NCI-H146 treated with DMSO at 0.1 percent for 48 hours (cell line): ENCODE results near the gene PHRF1.
A peak's percentile ranks its signal among the peaks of the same experiment; 100 is the strongest.

ENCODE experiments used
- DNase-seq: peaks from one replicate; lab custom pipeline; 2025; ENCODE audit not compliant: unreplicated experiment; lab: John Stamatoyannopoulos, UW

The PHRF1 gene

GRCh38 chr11:537622-538430 is 38.4 kb upstream of the PHRF1 start:
- DNase-seq, result no peak

GRCh38 chr11:538431-539051 is 37.7 kb upstream of the PHRF1 start:
- DNase-seq, result no peak

DNA sequence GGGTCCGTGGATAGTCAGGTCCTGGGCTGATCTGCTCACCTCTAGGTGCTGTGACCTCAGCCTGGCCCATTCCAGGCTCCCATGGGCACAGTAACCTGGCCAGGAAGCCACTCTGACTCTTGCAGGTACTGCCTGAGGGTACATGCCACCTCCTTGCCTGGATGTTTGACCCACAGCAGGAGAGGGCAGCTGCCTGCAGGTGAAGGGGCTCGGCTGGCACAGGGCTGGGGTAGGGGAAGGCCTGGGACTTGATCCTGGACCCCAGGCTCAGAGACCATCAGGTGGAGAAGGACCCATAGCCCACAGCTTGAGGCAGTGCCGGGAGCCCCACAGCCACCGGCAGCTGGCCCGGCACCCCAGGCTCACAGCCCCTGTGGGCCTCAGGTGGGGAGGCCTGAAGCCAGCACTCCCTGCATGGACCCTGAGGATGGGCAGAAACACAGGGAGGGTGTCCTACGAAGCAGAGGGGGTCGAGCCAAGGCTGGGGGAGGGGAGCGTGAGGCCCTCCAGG is 36.2 kb upstream of the PHRF1 start:
- no peak for DNase-seq

GRCh38 chr11:540583-541432 is 35.5 kb upstream of the PHRF1 start:
- DNase-seq, result no peak

DNA sequence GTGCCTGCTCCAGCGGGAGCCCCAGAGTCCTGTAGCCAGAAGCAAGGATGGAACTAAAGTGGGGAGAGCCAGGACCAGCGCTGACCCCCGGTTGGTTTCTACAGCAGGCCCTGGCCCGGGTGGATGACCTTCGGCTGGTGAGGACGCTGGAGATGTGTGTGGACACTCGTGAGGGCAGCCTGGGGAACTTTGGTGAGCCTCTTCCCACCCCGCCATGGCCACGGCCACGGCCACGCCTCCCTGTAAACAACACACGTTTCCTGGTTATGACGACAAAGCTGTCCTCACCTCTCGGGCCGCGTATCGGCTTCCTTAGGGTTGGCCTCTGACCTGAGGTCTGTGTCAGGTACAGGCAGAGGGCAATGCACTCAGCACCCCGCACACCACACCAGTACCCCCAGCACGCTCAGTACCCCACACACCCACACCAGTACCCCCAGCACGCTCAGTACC is 34.8 kb upstream of the PHRF1 start:
- DNase-seq, result no peak

- DNase-seq, result no peak
Observed at GRCh38 chr11:544817-545166, 31.5 kb upstream of the PHRF1 start.

- no peak for DNase-seq
Observed at GRCh38 chr11:545171-545570, 31.1 kb upstream of the PHRF1 start.

DNA sequence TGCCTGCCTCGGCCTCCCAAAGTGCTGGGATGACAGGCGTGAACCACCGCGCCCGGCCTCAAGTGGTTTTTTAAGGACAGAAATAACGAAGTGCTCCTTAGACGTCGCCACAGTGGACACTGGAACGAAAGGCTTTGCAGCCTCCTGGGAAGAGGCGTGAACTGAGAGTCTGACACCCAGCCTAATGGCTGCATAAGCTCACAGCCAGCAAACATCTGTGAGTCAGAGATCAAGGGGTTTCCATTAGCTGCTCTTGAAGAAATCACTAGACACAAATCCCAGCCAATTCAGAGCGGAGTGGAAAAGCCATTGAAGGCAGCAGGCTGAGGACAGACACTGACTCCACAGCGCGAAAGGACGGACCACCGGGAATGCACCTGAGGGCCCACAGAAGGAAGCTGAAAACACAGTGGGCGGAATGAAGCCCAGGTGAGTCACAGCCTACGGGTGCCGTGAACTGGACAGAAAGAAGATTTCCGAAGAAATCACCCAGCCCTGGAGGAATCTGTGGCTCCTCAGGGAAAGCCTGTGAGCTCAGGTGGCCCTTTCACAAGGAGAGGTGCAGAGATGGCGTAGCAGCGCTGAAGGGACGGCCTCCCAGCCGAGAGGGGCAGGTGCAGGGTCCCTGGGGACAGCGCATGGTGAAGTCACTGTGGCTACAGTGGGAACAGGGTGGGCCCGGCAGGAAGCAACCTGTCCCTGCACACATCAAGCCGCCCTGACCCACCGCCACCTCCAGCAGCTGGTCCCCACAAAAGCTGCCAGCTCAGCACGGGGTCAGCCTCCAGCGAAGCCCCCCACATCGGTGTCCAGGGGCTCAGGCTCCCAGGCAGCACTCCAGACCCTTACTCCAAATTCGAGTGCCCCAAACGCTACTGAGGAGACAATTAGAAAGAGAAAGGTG is 27.3 kb upstream of the PHRF1 start:
- DNase-seq, result no peak

DNA sequence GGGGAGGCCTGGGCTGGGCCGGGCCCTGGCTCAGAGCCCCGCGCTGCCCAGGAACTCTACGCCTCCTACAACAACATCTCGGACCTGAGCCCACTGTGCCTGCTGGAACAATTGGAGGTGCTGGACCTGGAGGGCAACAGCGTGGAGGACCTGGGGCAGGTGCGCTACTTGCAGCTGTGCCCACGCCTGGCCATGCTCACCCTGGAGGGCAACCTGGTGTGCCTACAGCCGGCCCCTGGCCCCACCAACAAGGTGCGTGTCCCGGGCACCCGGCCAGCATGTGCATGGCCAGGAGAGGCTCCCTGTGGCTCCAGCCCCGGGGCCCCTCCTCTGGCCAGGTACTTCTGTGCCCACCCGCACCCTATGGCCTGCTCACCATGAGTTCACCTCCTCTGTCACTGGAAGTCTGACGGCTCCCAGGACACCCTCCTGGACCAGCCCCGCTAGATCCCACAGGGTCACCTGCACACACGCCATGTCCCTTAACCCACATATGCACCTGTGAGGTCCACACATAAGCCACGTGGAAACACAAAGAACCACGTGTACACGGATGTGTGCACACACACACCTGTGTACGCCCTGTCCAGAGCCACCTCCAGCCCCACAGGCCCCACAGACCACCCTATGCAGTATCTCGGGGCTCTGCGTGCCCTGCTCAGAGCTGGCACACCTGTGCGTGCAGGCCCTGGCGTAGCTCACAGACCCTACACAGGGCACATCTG is 26.1 kb upstream of the PHRF1 start:
- DNase-seq, result no peak

DNA sequence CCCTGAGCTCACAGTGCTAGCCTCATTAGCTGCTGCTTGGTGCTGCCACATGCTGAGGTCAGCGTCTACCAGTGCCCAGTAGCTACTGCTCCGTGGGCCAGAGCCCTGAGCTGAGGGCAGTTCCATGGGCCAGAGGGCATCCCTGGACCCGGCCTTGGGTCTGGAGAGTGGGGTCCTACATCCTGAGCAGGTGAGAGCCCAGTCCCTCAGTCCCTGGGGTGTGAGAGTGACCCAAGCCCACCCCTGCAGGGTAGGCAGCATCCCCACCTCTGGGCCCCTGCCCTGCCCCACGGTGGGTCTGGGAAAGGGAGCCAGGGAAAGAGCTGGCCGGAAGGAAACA is 25.6 kb upstream of the PHRF1 start:
- DNase-seq, result no peak

- no peak for DNase-seq
Observed at GRCh38 chr11:551131-551530, 25.1 kb upstream of the PHRF1 start.

- DNase-seq, result no peak
Observed at GRCh38 chr11:551596-551995, 24.7 kb upstream of the PHRF1 start.

DNA sequence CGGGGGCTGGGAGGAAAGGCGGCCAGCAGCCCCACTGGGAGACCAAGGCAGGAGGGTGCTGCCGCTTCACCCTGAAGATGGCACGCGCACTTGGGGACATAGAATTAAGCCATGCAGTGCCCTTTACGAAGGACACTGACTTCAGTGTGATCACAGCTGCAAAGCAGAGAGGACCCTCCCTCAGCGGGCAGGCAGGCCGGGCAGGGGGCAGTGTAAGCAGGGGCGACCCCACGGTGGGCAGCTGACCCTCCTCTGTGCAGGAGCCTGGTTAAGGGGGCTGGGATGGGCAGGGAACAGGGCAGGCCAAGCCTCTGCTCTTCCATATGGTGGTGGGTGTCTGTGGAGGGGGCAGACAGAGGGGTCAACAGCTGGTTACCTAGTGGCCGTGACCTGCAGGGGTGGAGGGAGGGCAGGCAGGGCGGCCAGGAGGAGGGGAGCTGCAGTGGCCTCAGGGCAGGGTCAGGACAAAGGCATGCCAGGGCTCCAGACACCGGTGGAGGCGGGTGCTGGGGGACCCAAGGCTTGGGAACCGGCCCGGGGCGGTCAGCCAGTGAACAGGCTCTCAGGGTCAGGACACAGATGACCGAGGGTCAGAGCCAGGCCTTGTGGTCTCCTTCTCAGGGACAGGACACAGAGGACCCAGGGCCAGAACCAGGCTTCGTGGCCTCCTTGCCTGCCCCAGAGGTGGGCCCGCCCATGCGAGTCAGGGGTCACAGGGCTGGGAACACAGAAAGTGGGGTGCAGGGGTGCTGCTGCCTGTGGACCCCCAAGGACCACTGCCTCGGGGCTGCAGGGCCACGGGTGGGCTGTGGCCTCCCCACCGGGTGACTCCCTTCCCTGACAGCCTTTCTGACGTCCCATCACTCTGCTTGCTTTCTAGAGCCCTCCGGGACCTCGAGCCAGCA is 22.9 kb upstream of the PHRF1 start:
- DNase-seq, result no peak

DNA sequence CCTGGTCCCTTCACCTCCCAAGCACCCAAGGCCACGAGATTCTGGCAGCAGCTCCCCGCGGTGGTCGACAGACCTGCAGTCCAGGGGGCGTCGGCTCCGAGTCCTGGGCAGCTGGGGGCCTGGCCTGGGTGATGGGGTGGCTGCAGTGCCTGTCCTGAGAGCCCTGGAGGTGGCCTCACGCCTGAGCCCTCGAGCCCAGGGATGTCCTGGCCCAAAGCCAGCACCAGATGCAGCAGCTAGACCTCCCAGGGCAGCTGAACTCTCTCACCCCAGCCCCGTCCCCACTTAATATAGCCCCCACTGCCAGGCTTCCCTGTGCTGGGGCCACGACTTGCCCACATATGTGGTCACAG is 22.3 kb upstream of the PHRF1 start:
- DNase-seq, result no peak

GRCh38 chr11:554428-555226 is 21.6 kb upstream of the PHRF1 start:
- DNase-seq, result peak; percentile 78

DNA sequence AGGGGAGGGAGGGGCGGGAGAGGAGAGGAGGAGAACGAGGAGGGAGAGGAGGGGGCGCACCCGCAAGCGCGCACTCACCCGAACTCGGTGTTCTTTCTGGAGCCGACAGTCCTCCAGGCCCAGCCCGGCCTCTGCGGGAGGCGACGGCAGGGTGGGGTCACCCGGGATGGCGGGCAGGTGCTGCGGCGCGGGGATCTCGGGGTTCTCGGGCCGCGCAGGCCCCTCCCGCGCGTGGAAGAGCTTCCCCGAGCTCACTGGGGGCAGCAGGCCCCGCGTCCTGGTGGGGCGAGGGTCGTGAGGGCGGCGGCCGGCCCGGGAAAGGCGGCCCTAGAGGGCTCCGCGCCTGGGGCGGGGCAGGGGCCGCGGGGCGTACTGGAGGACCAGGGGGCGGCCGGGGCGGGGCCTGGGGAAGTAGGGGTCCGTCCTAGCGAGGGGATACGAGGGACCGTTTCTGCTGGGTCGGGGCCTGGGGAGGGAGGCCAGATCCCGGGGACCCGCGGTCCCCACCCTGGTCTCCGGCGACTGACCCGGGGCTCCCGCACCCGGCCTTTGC is 21.0 kb upstream of the PHRF1 start:
- peak; percentile 78 for DNase-seq

GRCh38 chr11:555780-556661 is 20.2 kb upstream of the PHRF1 start:
- no peak for DNase-seq
